A549 (cell line): Measurements from ENCODE around the gene XYLT1. TPM values are rescaled to one million over a fixed set of nuclear protein-coding genes. Genes with fewer than 3 reads are reported as not detected.

Experiments
- ATAC-seq, 2 experiments: fragments of 200-7000 bp in 1 of 2; fragments of >200 bp in 1 of 2; cut with Nextera tagmentation in 1 of 2; cut with Tn5 transposase in 1 of 2; 3 replicates each; pipeline versions ENCODE4 v1.8.0 to v1.9.1; 2018 to 2020; ENCODE audit warnings: mild to moderate bottlenecking in 1 of 2, moderate library complexity in 1 of 2
- CTCF ChIA-PET: fragments of 300-600 bp; sonication (Branson Sonifier 250); formaldehyde crosslinking; extraction: SDS; loops from one replicate; lab custom pipeline; 2021; ENCODE audit warnings: antibody characterized with exemption, inconsistent platforms; lab: Yijun Ruan, JAX
- POLR2A ChIA-PET: fragments of 350-600 bp; formaldehyde crosslinking; extraction: SDS; loops from one replicate; lab custom pipeline; 2021; ENCODE audit warnings: antibody characterized with exemption, inconsistent platforms; lab: Yijun Ruan, JAX
- DNase-seq, 2 experiments: peaks; one replicate each; pipeline versions ENCODE4 v3.0.0 to v3.0.0-alpha.2; 2011 to 2016; ENCODE audit warnings: low read depth in 1 of 2, low spot score in 1 of 2
- FAIRE-seq: peaks from 2 replicates; lab custom pipeline; 2011; peaks lifted over from hg19 to GRCh38; lab: Jason Lieb, UNC
- H3K27ac ChIP-seq, 2 experiments: fragments of >200 bp; sonication (Bioruptor Twin); formaldehyde crosslinking; 3 replicates each; pipeline ENCODE4 v1.5.1; 2016 to 2017
- H3K4me1 ChIP-seq: fragments of >200 bp; sonication (Bioruptor Twin); formaldehyde crosslinking; 3 replicates; pipeline ENCODE4 v1.6.1; 2016
- H3K4me2 ChIP-seq: fragments of >200 bp; sonication (Bioruptor Twin); formaldehyde crosslinking; 3 replicates; pipeline ENCODE4 v1.6.1; 2016
- H3K4me3 ChIP-seq: fragments of >200 bp; sonication (Bioruptor Twin); formaldehyde crosslinking; 3 replicates; pipeline ENCODE4 v1.5.1; 2016
- H3K9me3 ChIP-seq: fragments of >200 bp; sonication (Bioruptor Twin); formaldehyde crosslinking; 3 replicates; pipeline ENCODE4 v1.6.1; 2016
- ATOH8 ChIP-seq: fragments of 250-450 bp; sonication (Bioruptor Pico); IDR thresholded peaks from 2 replicates; pipeline ENCODE4 v1.5.0; 2020; ENCODE audit warnings: low read depth, mild to moderate bottlenecking, moderate library complexity
- BCL3 ChIP-seq: fragments of >200 bp; sonication (Bioruptor Twin); formaldehyde crosslinking; IDR thresholded peaks from 3 replicates; pipeline ENCODE4 v1.6.1; 2016
- CBX8 ChIP-seq: fragments of 200-600 bp; sonication (generic); IDR thresholded peaks from 2 replicates; pipeline ENCODE4 v1.6.1; 2016
- CHD2 ChIP-seq: fragments of 150-350 bp; IDR thresholded peaks from 2 replicates; pipeline ENCODE4 v1.6.1; 2014; ENCODE audit warnings: low read length; ENCODE audit not compliant: partially characterized antibody
- EHF ChIP-seq: fragments of 250-450 bp; sonication (Bioruptor Pico); IDR thresholded peaks from 2 replicates; pipeline ENCODE4 v1.5.0; 2020; ENCODE audit warnings: mild to moderate bottlenecking
- EHMT2 ChIP-seq: fragments of 200-600 bp; sonication (generic); IDR thresholded peaks from 2 replicates; pipeline ENCODE4 v1.6.1; 2016; ENCODE audit warnings: antibody characterized with exemption, low read depth, mild to moderate bottlenecking, moderate library complexity
- ELK1 ChIP-seq: fragments of 150-350 bp; IDR thresholded peaks from 2 replicates; pipeline ENCODE4 v1.6.1; 2014; ENCODE audit warnings: low read depth, mild to moderate bottlenecking, low read length
- EP300 ChIP-seq, 2 experiments: fragments of >200 bp; sonication (Bioruptor Twin); formaldehyde crosslinking; IDR thresholded peaks; 2 replicates in 1 of 2; 3 replicates in 1 of 2; pipeline ENCODE4 v1.6.1; 2016 to 2017
- ESRRA ChIP-seq: fragments of 150-350 bp; IDR thresholded peaks from 2 replicates; pipeline ENCODE4 v1.6.1; 2014; ENCODE audit warnings: mild to moderate bottlenecking, low read length, borderline replicate concordance
- GATA3 ChIP-seq: IDR thresholded peaks from 2 replicates; pipeline ENCODE4 v1.6.1; 2012; ENCODE audit warnings: borderline replicate concordance
- HEYL ChIP-seq: fragments of 250-450 bp; sonication (Bioruptor Pico); IDR thresholded peaks from 2 replicates; pipeline ENCODE4 v1.8.0; 2021; ENCODE audit warnings: mild to moderate bottlenecking, moderate library complexity
- HOXA7 ChIP-seq: fragments of 250-450 bp; sonication (Bioruptor Pico); IDR thresholded peaks from 2 replicates; pipeline ENCODE4 v1.5.0; 2020; ENCODE audit warnings: mild to moderate bottlenecking, moderate library complexity
- HOXB5 ChIP-seq: fragments of 250-450 bp; sonication (Bioruptor Pico); IDR thresholded peaks from 2 replicates; pipeline ENCODE4 v1.5.0; 2020; ENCODE audit warnings: mild to moderate bottlenecking, moderate library complexity
- KDM1A ChIP-seq: fragments of 200-600 bp; sonication (generic); IDR thresholded peaks from 2 replicates; pipeline ENCODE4 v1.6.1; 2016; ENCODE audit warnings: low read depth, mild to moderate bottlenecking
- MAX ChIP-seq: IDR thresholded peaks from 2 replicates; pipeline ENCODE4 v1.6.1; 2012
- MAZ ChIP-seq: fragments of 150-350 bp; IDR thresholded peaks from 2 replicates; pipeline ENCODE4 v1.6.1; 2014; ENCODE audit warnings: antibody characterized with exemption, low read depth, low read length, borderline replicate concordance
- PHF8 ChIP-seq: fragments of 200-600 bp; sonication (generic); IDR thresholded peaks from 2 replicates; pipeline ENCODE4 v1.6.1; 2016; ENCODE audit warnings: low read depth, mild to moderate bottlenecking, antibody characterized with exemption, moderate library complexity, borderline replicate concordance
- POLR2A ChIP-seq: IDR thresholded peaks from 2 replicates; pipeline ENCODE4 v1.6.1; 2012; ENCODE audit warnings: mild to moderate bottlenecking, low read length
- RAD21 ChIP-seq, 2 experiments: fragments of >200 bp in 1 of 2; sonication (Bioruptor Twin) in 1 of 2; formaldehyde crosslinking in 1 of 2; IDR thresholded peaks in 1 of 2; conservative IDR thresholded peaks in 1 of 2; 2 replicates in 1 of 2; 3 replicates in 1 of 2; pipeline ENCODE4 v1.6.1; 2012 to 2018; ENCODE audit warnings: inconsistent platforms in 1 of 2
- RCOR1 ChIP-seq: fragments of 150-350 bp; IDR thresholded peaks from 2 replicates; pipeline ENCODE4 v1.6.1; 2014; ENCODE audit warnings: antibody characterized with exemption, low read length, low read depth
- RNF2 ChIP-seq: fragments of 200-600 bp; sonication (generic); IDR thresholded peaks from 2 replicates; pipeline ENCODE4 v1.6.1; 2016; ENCODE audit warnings: low read depth, mild to moderate bottlenecking, antibody characterized with exemption, moderate library complexity, borderline replicate concordance
- SREBF2 ChIP-seq: fragments of 450-650 bp; IDR thresholded peaks from 2 replicates; pipeline ENCODE4 v1.6.1; 2014; ENCODE audit warnings: mild to moderate bottlenecking, moderate library complexity
- TFCP2L1 ChIP-seq: fragments of 250-450 bp; sonication (Bioruptor Pico); IDR thresholded peaks from 2 replicates; pipeline ENCODE4 v1.5.0; 2021; ENCODE audit warnings: mild to moderate bottlenecking
- ZC3H11A ChIP-seq: fragments of 450-650 bp; IDR thresholded peaks from 2 replicates; pipeline ENCODE4 v1.6.1; 2014; ENCODE audit warnings: antibody characterized with exemption, mild to moderate bottlenecking
- ZFP36 ChIP-seq: fragments of 450-650 bp; IDR thresholded peaks from 2 replicates; pipeline ENCODE4 v1.6.1; 2014; ENCODE audit warnings: borderline replicate concordance; ENCODE audit not compliant: partially characterized antibody
- WGBS: methylation state at CpG from one replicate; pipeline ENCODE4 v1.1.6; 2017; ENCODE audit errors: missing lambda C conversion rate; 5-methylcytosine and 5-hydroxymethylcytosine counted together
- polyA plus RNA-seq, 4 experiments: library from polyadenylated mRNA; depleted of rRNA in 3 of 4; stranded (reverse); fragments of >200 nt; fragmentation: RNase III in 1 of 4; extraction: RNeasy Plus Mini Kit Qiagen cat#74134 plus additional on column Dnase treatment in 1 of 4; gene quantifications; 2 replicates in 3 of 4; 3 replicates in 1 of 4; pipeline ENCODE4 v1.2.3, GENCODE V29; 2011 to 2017

XYLT1 gene
- polyA plus RNA-seq, 2 of the 4 experiments (the other 2 are of a cell fraction), result 0.78 to 0.88 TPM

GRCh38 chr16:17105239-17105797, 365.4 kb downstream of the XYLT1 start:
- 42% methylated on average over 10 of the region's 10 CpGs for WGBS
- no peak overlapping the region for H3K27ac ChIP-seq
- no peaks in the 10 kb centered on the region for H3K4me1 ChIP-seq
- H3K4me3 ChIP-seq, result no peak overlapping the region
- DNase-seq (no peak), ATAC-seq (no peak), FAIRE-seq (no peak)
- ChIA-PET CTCF (no interaction called here), POLR2A (no interaction called here)
- no peaks in the 10 kb centered on the region for H3K9me3 ChIP-seq
- no peak for TF ChIP-seq ESRRA
- TF ChIP-seq TFCP2L1 (CRISPR knock-in tag), result no peak
- no peak for TF ChIP-seq EHF
- no peak for TF ChIP-seq HEYL (CRISPR knock-in tag)
- no peak for TF ChIP-seq ZFP36
- no peak for TF ChIP-seq ZC3H11A
- TF ChIP-seq MAZ, result no peak
- TF ChIP-seq CBX8, result no peak
- TF ChIP-seq ATOH8 (CRISPR knock-in tag), result no peak
- no peak for TF ChIP-seq RAD21 (conservative IDR thresholded peaks at IDR 0.05 in 1 of 2, IDR thresholded peaks at IDR 0.05 in 1 of 2)
- no peak for TF ChIP-seq POLR2A
- TF ChIP-seq GATA3, result no peak
- no peak overlapping the region for H3K4me2 ChIP-seq

GRCh38 chr16:17104654-17105053, 366.1 kb downstream of the XYLT1 start:
- no peak for ATAC-seq
- Histone ChIP-seq H3K27ac (no peak overlapping the region), H3K9me3 (no peaks in the 10 kb centered on the region), H3K4me1 (no peaks in the 10 kb centered on the region), H3K4me3 (no peak overlapping the region), H3K4me2 (no peak overlapping the region)
- WGBS, result 28% methylated on average over 5 of the region's 5 CpGs
- POLR2A ChIA-PET, result no interaction called here
- TF ChIP-seq CBX8 (no peak), ELK1 (no peak), ZC3H11A (no peak), EP300 (IDR thresholded peaks at IDR 0.05) (no peak), RCOR1 (no peak), POLR2A (no peak), CHD2 (no peak), PHF8 (no peak), RNF2 (no peak), KDM1A (no peak), SREBF2 (no peak), BCL3 (no peak), HOXA7 (CRISPR knock-in tag) (no peak), ZFP36 (no peak), EHMT2 (no peak), MAX (no peak), HOXB5 (no peak)
- DNase-seq, result no peak
- no peak for FAIRE-seq
- CTCF ChIA-PET, result no interaction called here
